GM19397 (cell line): Measurements from ENCODE around the gene DGKD.

ENCODE experiments used
- ATAC-seq: cut with Tn5 transposase; IDR thresholded peaks from one replicate; pipeline ENCODE4 v1.9.1; 2021; ENCODE audit warnings: mild to moderate bottlenecking, moderate library complexity; ENCODE audit not compliant: unreplicated experiment

Gene DGKD

GRCh38 chr2:233453916-233454315 lies 99.6 kb downstream of the DGKD start:
- ATAC-seq = no peak

DNA sequence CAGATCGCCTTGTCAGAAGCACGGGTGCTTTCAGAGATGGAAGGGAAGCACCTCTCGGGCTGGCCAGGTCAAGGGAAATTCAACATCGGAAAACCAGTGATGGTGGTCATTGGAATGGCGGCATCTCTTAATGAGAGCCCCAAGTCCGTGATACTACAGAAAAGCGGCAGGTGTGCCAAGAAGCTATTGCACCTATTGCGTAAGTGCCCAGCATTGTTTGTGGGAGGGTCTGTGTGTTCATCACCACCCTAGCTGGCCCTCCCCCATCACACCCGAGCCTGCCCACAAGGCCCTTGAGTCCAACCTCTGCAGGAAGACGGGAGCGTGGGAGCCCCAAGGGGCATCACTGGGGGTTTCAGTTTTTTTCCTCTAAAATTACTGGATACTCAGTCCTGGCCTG lies 100.7 kb downstream of the DGKD start:
- ATAC-seq = no peak

DNA sequence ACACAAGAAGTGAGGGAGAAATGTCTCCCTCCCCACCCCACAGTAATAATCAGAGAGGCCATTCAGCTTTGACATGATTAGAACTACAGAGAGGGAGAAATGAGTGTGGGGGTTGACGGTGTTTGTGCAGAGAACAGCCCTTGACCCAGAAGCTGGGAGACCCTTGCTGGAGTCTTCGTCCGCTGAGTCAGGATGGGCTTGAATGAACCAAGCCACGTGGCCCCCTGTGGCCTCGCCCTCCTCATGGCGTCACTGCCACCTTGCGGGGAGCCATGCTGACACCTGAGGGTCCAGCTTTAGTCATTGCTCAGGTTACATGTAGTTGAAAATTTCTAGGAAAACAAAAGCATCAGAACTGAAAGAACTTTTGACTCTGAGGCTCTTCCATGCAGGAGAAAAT lies 101.2 kb downstream of the DGKD start:
- no peak for ATAC-seq

DNA sequence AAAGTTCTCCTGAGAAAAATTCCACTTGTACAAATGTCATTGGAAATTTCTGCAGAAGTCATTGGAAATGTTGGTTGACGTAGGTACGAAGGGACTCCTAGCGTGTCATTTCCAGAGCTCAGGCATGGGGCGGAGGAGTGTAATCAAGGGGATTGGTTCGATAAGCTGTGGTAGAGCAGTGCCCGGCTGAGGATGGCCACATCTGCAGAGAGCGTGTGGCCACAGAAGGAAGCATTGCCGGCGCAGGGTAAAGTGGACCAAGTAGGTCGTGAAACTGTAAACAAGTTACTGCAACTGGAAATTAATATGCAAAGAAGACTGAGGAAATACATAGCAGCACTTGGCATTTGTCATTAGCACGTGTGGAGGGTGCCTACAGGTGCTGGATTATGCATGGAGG lies 101.8 kb downstream of the DGKD start:
- no peak for ATAC-seq

GRCh38 chr2:233456934-233457333 lies 102.6 kb downstream of the DGKD start:
- no peak for ATAC-seq

GRCh38 chr2:233457356-233457755 lies 103.1 kb downstream of the DGKD start:
- ATAC-seq = no peak

DNA sequence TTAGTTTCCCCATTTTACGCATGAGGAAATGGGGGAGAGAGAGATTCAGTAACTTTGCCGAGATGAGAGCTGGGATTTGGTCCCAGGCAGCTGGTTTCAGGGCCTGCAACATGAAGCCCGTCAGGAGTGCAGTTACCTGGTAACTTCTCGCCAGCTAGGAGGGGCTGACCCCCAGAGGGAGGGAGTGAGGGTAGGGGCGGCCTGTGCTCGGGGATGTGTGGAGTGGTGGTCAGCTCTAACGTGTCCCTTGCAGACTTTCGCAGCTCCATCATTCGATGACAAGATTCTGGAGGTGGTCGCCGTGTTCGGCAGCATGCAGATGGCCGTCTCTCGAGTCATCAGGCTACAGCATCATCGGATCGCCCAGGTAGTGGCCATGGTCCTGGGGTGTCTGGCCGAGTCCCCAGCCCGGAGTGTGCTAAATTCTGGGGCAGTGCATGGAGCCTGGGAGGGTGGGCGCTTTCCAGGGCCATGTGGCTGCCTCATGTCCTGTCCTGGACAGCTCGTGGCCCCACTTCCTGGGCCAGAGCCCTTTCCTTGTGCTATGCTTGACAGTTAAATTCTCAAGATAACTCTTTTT lies 103.8 kb downstream of the DGKD start:
- no peak for ATAC-seq

DNA sequence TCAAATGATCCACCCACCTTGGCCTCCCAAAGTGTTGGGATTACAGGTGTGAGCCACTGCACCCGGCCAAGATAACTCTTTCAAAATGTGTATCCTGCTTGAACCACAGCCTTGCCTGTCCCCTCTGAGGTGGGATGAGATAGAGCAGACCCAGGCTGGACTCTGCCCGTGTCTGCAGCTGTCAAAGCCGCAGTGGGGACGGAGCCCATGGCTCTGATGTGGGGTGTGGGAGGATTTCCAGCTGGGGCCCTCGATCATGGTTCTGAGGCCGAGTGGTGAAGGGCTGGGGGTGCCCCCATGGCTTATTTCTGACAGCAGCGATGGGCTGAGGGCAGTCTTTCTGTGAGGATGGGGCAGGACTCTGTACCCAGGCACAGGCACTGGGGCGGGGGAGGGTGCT lies 104.5 kb downstream of the DGKD start:
- no peak for ATAC-seq

GRCh38 chr2:233459426-233459825 lies 105.1 kb downstream of the DGKD start:
- ATAC-seq = no peak

DNA sequence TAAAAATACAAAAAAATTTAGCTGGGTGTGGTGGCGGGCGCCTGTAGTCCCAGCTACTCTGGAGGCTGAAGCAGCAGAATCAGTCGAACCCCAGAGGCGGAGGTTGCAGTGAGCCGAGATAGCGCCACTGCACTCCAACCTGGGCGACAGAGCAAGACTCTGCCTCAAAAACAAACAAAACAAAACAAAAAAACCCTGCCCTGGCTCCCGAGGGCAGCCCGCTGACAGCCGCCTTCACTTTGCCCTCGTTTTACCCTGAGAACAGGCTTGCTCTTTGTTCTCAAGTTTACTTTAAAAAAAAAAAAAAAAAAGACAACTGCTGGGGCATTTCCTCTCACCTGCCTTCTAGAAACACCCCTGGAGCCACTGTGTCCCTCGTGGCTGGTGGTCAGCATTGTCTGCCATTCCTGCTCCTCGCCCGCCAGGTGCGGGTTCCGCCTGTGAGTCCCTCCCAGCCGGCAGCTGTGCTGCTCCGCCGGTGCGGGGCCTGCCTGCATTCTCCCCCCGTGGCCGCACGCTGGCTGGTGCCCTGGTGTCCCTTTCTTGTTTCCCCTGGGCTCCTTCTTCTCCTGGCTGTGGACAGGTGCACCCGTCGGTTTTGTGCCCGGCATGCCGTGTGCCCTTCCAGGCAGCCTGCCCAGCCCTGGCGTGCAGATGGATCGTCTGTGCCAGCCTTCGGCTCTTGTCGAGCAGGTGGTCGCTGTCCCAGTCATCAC lies 106.6 kb downstream of the DGKD start:
- ATAC-seq = no peak

DNA sequence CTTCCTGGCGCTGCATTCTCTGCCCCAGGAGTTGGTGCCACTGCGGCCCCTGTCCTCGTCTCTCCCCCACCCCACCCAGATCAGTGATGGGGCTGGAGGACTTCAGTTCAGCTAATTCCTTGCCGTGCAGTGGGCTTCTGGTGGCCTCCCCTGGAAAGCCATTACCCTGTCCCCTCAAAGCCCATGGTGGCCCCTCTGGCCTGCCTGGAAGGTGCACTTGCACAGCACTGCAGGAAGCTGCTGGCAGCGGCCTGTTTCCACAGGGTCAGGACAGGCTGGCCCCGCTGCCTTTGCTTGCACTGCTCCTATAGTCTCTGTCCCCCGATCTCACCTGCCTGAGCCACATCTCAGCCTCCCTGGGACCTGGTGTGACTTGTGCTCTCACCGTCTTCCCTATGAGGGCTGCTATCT lies 107.2 kb downstream of the DGKD start:
- ATAC-seq = no peak

DNA sequence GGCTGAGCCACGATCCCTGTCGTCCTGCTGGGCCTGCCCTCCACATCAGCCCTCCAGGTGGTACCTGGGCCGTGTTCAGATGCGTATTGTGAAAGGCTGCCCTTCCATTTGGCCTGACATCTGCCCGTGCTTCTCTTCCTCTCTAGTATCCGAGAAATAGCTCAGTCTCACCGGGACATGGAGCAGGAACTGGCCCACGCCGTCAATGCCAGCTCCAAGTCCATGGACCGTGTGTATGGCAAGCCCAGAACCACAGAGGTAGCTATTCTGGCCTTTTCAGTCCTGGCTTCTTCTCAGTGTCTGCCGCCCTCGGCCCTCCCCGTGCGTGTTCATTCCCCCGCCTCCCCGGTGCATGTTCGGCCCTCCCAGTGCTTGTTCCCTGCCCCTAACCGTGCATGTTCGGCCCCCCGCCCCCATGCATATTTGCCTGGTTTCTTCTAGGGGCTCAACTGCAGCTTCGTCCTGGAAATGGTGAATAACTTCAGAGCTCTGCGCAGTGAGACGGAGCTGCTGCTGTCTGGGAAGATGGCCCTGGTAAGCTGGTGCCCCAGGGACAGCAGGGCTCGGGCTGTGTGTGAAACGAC lies 108.0 kb downstream of the DGKD start:
- no peak for ATAC-seq

- ATAC-seq = no peak
Measured at GRCh38 chr2:233462826-233463470, 108.7 kb downstream of the DGKD start.

GRCh38 chr2:233463586-233463985 lies 109.3 kb downstream of the DGKD start:
- ATAC-seq = no peak

DNA sequence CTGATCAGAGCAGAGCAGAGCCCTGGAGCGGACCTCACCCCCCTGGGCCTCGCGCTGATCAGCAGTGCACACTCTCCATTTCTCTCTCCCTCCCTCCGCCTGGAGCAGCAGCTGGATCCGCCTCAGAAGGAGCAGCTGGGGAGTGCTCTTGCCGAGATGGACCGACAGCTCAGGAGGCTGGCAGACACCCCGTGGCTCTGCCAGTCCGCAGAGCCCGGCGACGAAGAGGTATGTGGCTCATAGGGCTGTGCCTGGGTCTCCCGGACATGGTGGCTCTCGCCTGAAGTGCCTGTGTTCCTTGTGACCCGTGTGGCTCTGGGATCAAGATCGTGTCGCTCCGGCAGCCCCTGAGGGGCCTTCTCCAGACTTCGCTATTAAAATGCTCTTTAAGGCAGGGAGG lies 109.8 kb downstream of the DGKD start:
- no peak for ATAC-seq

GRCh38 chr2:233464531-233465240 lies 110.4 kb downstream of the DGKD start:
- ATAC-seq = no peak

DNA sequence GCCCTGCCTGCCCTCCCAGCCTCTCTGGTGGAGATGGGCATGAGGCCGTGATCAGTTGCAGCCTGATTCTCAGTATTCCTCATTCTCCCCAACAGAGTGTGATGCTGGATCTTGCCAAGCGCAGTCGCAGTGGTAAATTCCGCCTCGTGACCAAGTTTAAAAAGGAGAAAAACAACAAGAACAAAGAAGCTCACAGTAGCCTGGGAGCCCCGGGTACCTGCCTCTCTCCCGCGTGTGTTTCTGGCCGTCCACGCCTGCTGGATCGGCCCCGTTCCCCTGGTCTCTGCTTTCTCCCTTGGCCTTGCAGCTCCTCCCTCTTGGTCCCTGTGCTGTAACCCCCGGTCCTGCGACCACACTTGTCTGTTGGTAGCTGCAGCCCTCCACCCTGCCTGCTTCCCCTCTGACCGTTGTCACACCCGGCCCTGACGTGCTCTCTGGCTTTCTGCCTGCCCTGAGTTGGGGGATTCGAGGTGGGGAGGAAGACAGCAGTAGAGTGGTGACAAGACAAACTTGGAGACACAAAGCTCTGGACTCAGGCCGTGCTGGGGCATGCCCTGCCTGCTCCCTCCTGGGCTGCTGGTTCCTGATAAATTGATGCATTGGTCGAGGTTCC lies 112.8 kb downstream of the DGKD start:
- ATAC-seq = no peak

GRCh38 chr2:233468047-233468740 lies 113.9 kb downstream of the DGKD start:
- ATAC-seq = no peak

DNA sequence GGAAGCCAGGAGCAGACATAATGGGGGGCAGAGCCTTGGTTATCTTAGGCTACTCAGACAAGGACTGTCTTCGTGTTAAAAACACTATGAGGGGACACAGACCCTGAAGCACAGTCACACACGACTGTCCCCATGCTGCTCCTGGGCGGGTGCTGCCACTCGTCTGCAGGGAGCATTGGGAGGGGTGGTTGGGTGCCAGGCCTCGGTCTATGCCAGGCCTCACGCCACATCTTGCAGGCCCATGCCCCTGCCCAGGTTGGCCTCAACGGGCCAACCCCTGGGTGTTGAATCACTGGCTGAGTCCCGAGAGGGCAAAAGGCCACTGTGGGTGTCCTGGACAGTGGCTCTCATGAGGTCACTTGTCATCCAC lies 114.4 kb downstream of the DGKD start:
- no peak for ATAC-seq

DNA sequence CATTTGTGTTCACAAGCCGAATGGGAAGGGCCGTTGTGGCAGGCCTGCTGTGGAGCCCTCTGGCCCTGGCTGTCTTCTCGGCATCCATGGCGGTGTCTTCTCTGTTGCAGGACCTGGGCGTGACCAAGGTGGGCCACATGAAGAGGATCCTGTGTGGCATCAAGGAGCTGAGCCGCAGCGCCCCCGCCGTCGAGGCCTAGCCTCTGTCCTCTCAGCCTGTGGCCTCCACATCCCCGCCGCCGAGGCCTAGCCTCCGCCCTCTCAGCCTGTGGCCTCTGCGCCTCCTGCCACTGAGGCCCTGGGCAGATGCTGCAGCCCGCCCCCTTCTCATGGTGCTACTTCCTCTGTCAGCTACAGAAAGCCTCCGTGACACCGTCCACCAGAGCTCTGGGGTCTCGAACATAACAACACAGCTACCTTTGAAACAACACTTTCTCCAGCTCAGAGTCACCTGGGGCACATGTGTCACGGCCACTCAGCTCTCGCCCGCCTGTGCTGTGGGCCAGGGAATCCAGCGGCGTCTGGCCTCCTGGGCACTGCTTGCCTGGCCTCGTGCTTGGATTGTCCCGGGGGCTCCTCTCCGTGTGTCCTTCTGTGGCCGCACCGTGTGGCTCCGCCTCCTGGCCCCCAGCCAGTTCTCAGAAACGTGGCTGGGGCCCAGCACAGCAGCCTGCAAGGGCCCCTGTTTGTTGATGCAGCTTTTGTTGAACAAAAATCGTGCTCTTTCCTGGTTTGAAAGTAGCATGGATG lies 115.1 kb downstream of the DGKD start:
- ATAC-seq = no peak
